GM19452 (cell line): ENCODE results near the gene CDH23.

Experiments
- ATAC-seq: cut with Tn5 transposase; IDR thresholded peaks from one replicate; pipeline ENCODE4 v1.9.1; 2021; ENCODE audit not compliant: unreplicated experiment

CDH23 gene

GRCh38 chr10:71746344-71747037 lies 349.8 kb downstream of the CDH23 start:
- ATAC-seq: no peak

GRCh38 chr10:71747039-71747531 lies 350.4 kb downstream of the CDH23 start:
- ATAC-seq: no peak

- ATAC-seq: no peak
Measured at GRCh38 chr10:71747551-71748523, 351.1 kb downstream of the CDH23 start.

- ATAC-seq: peak; percentile 66
Measured at GRCh38 chr10:71748671-71749191, 352.0 kb downstream of the CDH23 start.

- no peak for ATAC-seq
Measured at GRCh38 chr10:71749396-71749795, 352.7 kb downstream of the CDH23 start.

- no peak for ATAC-seq
Measured at GRCh38 chr10:71750124-71750841, 353.6 kb downstream of the CDH23 start.

- ATAC-seq: no peak
Measured at GRCh38 chr10:71750986-71751385, 354.3 kb downstream of the CDH23 start.

GRCh38 chr10:71751515-71752224 lies 354.9 kb downstream of the CDH23 start:
- ATAC-seq: no peak

GRCh38 chr10:71752391-71753090 lies 355.8 kb downstream of the CDH23 start:
- ATAC-seq: no peak

- no peak for ATAC-seq
Measured at GRCh38 chr10:71753091-71753959, 356.6 kb downstream of the CDH23 start.

GRCh38 chr10:71753960-71754505 lies 357.3 kb downstream of the CDH23 start:
- no peak for ATAC-seq

- ATAC-seq: no peak
Measured at GRCh38 chr10:71754562-71754961, 357.8 kb downstream of the CDH23 start.

- ATAC-seq: no peak
Measured at GRCh38 chr10:71755179-71755879, 358.6 kb downstream of the CDH23 start.

- no peak for ATAC-seq
Measured at GRCh38 chr10:71756311-71757191, 359.8 kb downstream of the CDH23 start.

GRCh38 chr10:71757399-71757922 lies 360.7 kb downstream of the CDH23 start:
- no peak for ATAC-seq

GRCh38 chr10:71761105-71761511 lies 364.4 kb downstream of the CDH23 start:
- ATAC-seq: no peak
